ENCODE measurements around the gene ACOXL.

GRCh38 chr2:110960281-110960680 is 227.9 kb downstream of the ACOXL start:
- TF ChIP-seq POLR2AphosphoS5 (IDR thresholded peaks at IDR 0.05) (no peak), CTCF (IDR thresholded peaks at IDR 0.05) (no peak), EP300 (IDR thresholded peaks at IDR 0.05) (no peak), POLR2A (IDR thresholded peaks at IDR 0.05) (no peak)
